Medulla oblongata (tissue), 1 donor: ENCODE measurements around the gene RAD51B.
A peak's percentile ranks its signal among the peaks of the same experiment; 100 is the strongest.
"Not testable (repeated sequence)": the region's sequence is repeated elsewhere in the genome, so short reads cannot be mapped to it uniquely, and the experiment has no call there.

Experiments
- DNase-seq: peaks from one replicate; pipeline ENCODE4 v3.0.0-alpha.2; 2015; ENCODE audit errors: extremely low spot score

The RAD51B gene

DNA sequence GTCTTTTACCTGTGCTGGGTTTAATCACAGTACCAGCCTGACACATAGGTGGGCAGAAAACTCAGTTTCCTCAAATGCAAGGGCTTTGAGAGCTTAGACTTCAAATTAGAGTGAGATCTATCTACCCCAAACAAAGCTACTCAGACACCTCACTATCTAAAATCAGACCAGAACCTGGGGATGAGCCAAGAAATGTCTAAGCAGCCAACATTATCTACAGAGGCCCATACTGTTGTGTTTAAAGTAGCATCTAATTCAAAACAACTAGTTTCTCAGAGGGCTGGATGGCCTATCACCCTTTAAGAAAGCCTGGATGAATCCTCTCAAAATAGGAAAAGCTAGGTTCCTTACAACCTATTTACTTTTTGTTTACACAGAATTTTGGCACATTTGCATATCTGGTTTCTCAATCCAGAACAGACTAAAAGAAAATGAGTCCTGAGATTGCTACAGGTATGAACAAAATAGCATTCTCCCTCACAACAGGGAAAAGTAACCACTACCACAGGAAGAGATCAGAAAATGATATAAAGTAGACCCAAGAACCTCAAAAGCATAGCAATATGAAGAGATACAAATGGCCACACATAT, 830.9 kb downstream of the RAD51B start:
- no peak for DNase-seq

DNA sequence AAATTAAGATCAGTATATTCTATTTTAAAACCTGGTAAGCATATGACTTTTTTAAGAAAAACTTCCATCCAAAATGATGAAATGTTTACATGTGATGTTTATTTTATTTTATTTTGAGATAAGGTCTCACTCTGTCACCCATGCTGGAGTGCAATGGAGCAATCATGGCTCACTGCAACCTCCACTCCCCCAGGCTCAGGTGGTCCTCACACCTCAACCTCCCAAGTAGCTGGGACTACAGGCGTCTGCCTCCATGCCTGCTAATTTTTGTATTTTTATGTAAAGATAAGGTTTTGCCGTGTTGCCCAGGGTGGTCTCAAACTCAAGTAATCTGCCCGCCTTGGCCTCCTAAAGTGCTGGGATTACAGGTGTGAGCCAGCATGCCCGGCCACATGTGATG, 831.5 kb downstream of the RAD51B start:
- no peak for DNase-seq

DNA sequence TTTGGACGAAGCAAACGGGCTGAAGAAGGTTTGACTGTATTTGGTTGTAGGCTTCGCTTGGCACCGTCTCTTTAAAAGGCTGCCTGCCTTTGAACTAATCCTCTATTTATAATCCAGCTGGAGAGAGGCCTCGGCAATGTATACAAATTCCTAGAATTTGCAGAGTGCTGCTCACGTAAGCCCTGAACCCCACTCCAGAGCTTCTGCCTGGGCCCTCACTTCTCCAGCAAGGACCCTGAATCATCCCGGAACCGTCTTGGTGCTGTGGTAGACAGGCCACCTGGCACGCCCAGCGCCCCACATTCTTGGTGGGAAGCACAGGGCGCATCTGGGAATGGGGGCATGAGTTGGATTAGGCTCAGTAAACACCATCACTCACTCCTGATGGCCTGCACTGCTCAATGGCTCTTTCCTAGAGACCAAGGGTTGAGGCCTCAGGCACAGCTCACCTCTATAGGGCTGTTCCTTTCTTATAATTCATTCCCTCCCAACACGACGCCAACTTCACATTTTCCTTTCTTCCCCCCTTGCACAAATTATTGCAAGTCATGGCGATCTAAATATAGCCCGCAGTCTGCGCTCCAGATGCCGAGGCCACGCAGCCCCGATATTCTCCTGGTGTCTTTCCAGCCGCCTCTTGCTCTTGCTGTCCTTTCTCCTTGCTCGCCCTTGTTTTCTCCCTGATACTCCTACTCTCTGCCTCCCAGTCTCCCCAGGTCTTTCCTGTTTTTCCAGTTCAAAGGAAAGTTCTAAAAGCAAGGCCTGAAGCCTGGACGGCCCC, 832.3 kb downstream of the RAD51B start:
- no peak for DNase-seq

DNA sequence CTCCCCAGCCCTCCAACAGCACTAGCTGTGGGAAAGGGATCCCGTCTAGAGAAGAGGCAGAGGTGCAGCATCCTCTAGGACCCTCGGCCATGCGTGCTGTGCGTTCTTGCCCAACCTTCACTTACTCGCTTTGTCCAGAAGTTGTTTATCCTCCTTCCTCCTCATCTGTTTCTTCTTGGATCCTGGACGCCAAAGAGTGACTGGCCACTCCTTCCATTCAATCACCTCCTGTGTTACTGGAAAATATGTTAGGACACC, 832.8 kb downstream of the RAD51B start:
- DNase-seq, result no peak

DNA sequence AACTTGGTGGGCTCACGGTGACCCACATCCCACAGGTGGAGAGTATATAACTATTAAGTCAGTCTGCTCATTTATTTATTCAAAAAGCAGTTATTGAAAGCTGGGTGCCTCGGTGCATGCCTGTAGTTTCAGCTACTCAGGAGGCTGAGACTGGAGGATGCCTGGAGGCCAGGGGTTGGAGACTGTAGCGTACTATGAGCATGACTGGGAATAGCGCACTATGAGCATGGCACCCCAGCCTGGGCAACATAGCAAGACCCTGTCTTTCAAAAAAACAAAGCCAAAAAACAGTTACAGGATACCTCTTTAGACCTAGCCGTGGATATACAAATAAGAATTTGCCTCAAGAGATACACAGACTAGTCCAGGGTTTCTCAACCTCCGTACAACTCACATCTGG, 833.5 kb downstream of the RAD51B start:
- no peak for DNase-seq

DNA sequence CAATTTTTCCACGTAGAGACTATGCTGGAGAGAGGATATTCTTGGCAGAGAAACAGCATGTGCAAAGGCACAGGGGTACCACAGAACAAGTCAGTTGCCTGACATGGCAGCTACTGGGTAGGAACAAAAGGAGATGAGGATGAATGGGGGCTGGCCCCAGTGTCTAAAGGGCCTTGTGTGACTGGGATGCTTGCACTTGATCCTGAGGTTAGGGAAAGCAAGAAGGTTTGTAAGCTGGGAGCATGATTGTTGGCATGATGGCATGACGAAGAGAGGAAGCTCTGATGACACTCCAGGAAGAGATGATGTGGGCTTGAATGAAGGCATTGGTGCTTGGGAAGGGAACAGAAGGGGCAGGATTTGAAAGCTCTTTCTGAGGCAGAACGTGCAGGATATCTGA, 834.2 kb downstream of the RAD51B start:
- no peak for DNase-seq

DNA sequence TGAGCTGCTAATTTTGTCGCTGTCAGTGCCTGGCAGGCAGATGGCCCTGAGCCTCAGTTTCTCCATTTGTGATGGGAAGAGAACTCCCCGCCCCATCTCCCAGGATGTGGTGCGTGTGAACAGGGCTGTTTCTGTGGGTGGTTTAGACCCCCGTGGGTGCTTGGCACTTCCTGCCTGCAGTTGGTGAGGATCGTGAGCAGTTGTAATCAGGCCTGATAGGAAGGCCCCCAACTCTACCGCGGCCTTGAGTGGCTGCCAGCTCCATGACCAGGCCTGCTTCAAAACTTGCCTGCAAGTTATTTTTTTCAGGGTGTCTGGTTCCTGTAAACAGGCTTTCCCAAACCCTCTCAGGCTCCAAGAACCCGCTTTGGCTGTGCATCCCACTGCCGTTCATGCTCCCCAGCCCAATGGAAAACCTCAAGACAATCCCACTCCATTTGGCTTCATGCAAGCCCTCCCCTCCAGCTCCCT, 834.9 kb downstream of the RAD51B start:
- DNase-seq, result no peak

DNA sequence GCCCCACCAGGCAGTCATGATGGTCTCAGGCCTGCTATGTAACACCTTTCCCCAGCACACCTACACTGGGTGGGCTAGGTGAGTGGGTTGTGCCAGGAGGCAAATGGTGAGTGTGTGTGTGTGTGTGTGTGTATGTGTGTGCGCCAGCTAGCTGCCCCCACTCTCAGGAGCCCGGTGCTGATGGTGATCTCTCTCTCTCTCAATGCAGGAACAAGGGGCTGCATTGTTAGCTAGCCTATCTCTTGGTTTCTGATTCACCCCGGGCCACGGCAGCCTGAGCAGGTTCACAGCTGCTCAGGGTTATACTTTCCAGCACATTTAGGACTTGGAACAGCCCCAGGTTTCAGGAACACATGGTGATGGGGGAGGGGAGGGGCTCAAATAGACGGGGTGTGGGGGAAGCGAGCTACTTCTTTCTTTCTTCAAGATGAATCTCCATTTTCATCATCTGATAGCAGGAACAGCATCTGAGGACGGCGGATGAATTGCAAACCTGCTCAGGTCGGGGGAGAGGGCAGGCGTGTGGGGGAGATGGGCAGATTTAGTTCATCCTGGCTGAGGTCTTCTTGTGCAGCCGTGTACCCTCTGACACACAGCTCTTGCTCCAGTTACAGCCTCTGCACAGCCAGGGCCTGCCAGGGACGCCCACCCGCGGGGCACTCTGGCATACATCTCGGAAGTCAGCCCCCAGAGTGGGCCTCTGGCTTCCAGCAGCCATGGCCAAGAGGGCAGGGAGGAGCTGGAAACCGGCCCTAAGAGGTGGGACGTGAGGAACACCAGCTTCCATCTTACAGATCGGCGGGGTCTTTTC, 835.6 kb downstream of the RAD51B start:
- DNase-seq, result peak; percentile 48

DNA sequence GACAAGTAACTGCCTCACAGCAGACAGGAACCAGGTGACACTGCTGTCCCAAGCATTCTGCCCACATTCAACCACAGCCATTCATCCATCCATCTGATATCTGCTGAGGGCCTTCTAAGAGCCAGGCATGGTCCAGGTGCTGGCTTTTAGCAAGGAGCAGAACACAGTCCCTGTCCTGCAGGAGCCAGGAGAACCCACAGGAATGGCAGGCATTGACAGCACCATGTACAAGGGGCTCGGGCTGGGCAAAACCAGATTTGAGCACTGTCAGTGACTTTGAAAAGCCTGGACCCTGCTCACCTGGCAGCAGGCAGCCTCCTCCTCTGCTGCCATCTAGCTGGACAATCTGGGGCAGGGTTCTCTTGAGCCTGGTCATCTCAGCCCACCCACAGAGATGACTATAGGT, 836.3 kb downstream of the RAD51B start:
- peak; percentile 30 for DNase-seq

DNA sequence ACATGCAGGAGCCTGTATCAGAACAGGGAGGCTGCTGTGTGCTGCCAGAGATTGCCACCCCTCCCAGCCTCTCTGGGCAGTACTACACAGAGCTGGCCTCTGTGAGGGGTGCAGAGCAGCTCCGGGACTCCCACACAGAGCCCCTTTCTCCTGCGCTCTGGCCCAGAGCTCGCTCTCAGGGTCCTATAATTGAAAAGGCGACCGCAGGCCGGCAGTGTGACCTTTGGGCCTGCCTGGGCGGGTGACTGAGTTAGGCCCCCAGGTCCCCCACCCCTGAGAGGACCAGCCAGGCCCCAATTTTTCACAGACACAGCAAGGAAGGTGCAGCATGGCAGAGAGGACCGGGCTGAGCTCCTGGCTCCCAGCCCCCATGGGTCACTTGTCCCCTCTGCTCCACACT, 836.9 kb downstream of the RAD51B start:
- no peak for DNase-seq

DNA sequence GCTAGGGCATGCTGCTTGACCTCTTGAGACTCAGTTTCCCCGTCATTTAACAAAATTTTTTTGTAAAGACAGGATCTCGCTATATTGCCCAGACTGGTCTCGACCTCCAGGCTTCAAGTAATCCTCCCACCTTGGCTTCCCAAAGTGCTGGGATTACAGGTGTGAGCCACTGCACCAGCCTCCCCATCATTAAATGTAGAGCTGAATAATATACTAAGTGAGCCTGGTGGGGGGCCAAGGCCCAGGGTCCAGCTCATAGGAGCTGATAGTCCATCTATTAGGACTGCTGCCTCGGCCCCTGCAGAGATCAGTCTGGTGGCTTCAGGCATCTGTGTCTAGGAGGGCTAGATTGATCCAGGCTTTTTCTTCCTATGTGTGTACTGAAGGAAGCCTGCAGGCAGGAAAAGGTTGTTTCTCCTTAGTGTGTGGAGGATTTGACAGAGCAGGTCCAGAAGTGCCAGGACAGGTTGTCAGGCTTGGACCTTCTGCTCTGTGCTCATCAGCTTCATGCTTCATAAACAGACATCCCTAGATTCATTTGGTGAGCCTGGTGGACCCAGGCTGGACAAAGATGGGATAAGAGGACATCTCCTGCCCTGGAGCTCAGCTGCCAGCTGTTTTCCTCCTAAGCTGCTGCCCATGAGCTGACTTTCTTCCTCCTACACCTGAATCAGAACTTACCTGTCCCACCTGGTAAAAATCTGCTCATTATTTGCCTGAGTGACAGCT, 837.9 kb downstream of the RAD51B start:
- DNase-seq, result no peak

DNA sequence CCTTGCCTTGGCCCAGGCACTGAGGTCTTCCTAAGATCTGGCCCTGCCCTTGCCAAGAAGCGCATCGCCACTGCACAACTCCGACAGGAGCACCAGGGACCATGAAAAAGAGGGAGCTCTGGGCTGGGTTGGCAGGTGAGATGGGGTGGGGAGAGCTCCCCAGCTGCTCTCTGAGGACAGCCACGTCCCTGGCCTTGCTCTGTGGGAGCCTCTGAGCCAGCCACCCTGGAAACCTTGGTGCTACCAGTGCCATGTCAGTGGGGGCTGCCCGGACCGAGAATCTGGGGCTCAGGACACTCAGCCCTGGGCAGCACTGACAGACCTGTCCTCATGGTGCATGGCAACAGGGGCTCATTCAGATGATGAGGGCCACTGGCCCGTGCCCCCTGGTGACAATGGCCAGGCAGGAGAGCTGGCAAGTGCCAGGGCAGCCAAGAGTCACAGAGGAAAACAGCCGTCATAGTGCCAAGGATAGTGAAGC, 838.5 kb downstream of the RAD51B start:
- DNase-seq, result no peak

DNA sequence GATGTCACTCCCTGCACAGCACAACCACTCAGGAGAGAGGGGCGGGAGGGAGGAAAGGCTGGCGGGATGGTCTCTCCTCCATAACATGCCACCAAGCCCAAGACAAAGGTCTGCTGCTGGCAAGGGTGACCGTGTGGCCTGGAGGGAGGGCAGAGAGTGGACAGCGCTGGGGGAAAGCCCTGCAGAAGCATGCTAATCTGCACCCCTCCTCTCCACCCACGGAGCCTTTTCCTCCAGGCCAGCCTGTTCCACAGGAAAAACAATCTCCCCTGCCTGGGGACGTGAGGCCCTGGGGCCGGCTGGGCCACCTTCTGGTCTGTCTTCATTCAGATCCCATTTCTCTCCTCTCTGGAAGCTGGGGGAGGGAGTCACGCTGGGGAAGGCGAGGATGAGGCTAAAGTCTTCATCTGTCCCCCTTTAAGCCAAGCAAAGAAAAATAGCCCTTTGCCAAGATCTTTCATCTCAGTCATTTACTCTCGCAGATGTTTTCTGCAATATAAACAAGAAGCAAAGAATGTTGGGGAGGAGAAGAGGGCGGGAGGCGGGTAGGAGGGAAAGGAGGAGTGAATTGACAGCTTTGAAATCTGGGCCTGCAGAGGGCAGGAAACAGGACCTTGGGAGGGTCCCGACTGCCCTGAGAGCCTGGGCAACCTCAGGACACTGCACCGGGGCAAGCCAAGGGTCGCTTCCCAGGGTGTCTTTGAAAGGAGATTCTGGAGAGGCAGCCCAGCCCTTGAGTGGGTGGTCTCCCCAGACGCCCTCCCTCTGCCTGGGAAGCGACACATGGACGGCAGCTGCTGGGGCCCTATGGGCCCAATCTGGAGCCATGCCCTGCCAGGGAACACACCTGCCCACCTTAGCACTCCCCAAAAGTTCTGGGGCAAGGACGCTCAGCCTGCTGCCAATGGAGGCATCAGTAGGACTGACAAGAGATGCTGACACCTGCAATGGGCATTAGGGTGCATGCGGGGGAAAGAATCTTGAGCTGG, 839.7 kb downstream of the RAD51B start:
- DNase-seq, result no peak

DNA sequence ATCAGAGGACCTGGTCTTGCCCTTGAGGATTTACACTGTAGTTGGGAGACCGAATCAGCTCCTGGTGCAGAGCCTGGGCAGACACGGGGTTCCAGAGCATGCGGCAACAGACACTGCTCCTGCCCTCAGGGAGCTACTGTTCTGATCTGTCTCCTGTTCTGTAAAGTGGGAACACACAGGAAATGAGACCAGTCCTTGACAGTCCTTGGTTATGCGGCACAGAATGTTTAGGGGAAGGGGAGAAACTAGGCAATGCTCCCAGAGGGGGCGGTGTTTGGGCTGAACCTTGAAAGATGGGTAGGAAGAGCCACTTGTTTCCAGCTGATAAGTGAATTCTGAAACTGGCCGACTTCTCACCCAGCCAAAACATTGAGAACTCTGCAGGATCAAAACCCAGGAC, 840.9 kb downstream of the RAD51B start:
- no peak for DNase-seq

DNA sequence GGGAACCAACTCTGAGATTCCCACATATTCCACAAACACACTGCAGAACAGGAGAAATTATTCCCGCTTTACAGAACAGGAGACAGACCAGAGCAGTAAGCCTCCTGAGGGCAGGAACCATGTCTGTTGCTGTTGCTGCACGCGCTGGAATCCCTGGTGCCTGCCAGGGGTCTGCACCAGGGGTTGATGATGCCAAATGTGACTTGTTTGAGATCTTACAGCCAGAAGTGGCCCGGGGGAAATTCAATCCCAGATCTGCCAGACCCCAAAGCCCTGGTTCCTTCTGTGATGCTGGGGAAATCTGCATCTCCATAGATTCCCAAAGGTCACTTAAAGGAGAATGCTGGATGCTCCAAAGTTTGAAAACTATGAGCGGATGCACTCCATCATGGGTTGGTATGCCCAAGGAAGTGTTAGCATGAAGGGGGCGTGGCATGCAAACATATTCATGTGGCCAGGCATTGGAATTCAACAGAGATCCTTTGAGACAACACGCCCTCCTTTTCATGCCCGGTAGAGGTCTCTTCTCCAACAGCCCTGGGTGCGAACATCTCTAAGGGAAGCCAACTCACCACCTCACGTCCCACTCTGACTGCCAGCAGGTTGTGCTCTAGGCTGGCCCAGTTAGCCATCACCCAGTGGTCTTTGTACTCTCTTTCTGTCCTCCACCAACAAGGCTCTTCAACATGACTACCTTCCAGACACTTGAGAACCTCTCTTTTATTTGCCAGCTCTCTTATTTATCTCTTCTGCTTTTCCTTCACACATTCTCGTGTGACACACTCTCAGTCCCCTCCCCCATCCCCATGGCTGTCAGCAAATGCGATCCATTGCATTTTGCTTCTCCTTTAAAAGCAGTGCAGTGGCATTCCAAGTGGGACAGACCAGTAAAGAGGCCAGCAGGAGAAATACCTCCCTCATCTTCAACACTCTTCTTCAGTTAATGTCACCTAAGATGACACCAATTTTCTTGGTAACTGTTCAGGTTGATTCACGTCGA, 841.9 kb downstream of the RAD51B start:
- no peak for DNase-seq

DNA sequence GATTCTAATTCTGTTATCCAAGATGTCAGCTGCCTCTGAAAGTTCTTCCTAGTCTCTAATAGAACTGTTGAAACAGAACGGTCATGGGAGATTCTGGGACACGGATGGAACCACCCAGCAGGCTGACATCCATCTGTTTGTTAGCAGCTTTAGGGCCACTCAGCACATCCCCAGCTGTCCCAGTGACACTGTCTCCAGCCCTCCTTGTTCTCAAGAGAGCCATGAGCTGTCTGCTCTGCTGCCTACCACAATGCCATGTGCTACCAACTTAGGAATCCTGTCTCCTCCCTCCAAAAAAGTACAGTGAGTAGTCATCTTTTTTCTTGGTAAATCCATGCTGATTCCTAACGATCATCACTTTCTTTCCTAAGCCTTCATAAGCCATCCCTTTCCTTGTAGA, 842.8 kb downstream of the RAD51B start:
- no peak for DNase-seq

DNA sequence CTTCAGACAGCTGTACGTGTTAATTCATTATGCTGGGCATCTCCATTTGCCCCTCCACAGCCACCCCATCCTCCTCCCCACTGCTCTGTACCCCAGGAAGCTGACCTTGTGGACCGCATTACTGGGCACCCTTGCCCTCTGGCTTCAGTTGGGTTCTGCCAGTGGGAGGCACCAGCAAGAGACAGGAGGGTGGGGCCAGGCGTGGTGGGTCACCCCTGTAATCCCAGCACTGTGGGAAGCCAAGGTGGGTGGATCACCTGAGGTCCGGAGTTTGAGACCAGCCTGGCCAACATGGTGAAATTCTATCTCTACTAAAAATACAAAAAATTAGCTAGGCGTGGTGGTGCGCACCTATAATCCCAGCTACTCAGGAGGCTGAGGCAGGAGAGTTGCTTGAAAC, 843.2 kb downstream of the RAD51B start:
- DNase-seq, result not testable (repeated sequence)

DNA sequence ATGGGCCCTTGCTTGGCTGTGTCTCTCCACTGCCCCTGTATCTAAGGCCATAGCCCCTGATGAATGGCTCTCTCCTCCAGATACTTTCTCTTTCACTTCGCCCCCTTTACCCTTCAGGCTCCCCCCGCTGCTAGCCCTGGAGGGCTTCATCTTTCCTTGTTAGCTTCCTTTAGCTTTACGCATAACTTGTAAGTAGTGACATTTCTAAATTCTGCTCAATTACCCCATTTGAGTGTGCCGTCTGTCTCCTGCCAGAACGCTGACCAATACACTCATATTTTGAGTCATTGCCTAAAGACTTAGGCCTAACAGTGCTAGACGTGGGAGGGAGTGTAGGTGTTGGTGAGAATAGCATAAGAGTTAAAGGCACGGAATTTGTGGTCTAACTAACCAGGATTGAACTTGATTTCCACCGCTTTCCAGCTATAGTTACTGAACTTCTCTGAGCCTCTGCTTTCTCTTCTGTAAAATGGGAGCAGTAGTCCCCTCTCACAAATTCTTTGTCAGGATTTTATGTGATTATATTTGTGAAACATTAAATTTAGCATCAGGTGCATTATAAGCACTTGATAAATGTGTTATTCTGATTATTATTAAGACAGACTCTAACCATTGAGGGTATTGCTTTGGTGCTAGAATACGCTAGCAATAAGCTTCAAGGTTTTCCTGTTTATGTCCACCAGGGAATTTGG, 844.0 kb downstream of the RAD51B start:
- DNase-seq, result no peak

DNA sequence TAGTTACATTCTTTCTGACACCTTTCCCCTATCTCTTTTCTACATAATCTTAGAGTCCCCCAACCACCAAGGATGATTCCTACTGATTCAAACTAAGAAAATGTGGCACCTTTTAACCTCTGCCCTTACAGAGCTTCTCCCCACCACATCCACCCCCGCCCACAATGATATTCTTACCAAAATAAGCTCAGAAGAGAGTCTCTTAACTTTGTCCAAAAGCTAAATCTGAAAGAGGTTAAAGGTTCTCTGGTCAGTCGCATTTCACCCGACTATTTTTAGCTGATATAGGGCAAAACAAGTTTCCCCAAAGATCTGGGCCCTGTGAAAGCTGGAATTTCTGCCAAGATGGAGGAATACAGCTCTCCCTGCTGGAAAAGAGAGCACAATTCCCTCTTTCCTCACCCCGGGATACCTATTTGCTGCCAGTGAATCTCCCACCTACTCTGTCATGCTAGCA, 844.7 kb downstream of the RAD51B start:
- no peak for DNase-seq
